WI38 (cell line): ENCODE results near the gene SCAMP4.

ENCODE experiments used
- H3K4me3 ChIP-seq: 2 replicates; pipeline ENCODE4 v1.5.1; 2011; ENCODE audit warnings: low read depth, mild to moderate bottlenecking, control low read depth, low read length
- TF ChIP-seq, protein P1 (sequence below): IDR thresholded peaks from 2 replicates; pipeline ENCODE4 v1.5.1; 2012; ENCODE audit warnings: low read depth, mild to moderate bottlenecking, control low read depth, low read length

The SCAMP4 gene

GRCh38 chr19:1933244-1933643 lies 28.0 kb downstream of the SCAMP4 start:
- TF ChIP-seq, protein P1, sequence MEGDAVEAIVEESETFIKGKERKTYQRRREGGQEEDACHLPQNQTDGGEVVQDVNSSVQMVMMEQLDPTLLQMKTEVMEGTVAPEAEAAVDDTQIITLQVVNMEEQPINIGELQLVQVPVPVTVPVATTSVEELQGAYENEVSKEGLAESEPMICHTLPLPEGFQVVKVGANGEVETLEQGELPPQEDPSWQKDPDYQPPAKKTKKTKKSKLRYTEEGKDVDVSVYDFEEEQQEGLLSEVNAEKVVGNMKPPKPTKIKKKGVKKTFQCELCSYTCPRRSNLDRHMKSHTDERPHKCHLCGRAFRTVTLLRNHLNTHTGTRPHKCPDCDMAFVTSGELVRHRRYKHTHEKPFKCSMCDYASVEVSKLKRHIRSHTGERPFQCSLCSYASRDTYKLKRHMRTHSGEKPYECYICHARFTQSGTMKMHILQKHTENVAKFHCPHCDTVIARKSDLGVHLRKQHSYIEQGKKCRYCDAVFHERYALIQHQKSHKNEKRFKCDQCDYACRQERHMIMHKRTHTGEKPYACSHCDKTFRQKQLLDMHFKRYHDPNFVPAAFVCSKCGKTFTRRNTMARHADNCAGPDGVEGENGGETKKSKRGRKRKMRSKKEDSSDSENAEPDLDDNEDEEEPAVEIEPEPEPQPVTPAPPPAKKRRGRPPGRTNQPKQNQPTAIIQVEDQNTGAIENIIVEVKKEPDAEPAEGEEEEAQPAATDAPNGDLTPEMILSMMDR, result no peak
- no peak overlapping the region for H3K4me3 ChIP-seq

- H3K4me3 ChIP-seq, result no peak overlapping the region
- TF ChIP-seq, protein P1, result no peak
These were observed 28.7 kb downstream of the SCAMP4 start for GRCh38 chr19:1933942-1934341.

GRCh38 chr19:1935484-1936208 lies 30.4 kb downstream of the SCAMP4 start:
- H3K4me3 ChIP-seq, result no peak overlapping the region
- TF ChIP-seq, protein P1, result no peak

GRCh38 chr19:1936430-1936829 lies 31.2 kb downstream of the SCAMP4 start:
- no peak overlapping the region for H3K4me3 ChIP-seq
- TF ChIP-seq, protein P1, result no peak

GRCh38 chr19:1936916-1937610 lies 31.9 kb downstream of the SCAMP4 start:
- TF ChIP-seq, protein P1, result no peak
- no peak overlapping the region for H3K4me3 ChIP-seq

GRCh38 chr19:1938071-1938470 lies 32.9 kb downstream of the SCAMP4 start:
- no peak overlapping the region for H3K4me3 ChIP-seq
- TF ChIP-seq, protein P1, result no peak
